A673 (cell line): ENCODE measurements around the gene SERINC5.

ENCODE experiments used
- EZH2 ChIP-seq: fragments of 200-600 bp; sonication (generic); IDR thresholded peaks from 2 replicates; pipeline ENCODE4 v1.6.1; 2017; ENCODE audit warnings: borderline replicate concordance, low read depth, mild to moderate bottlenecking, mixed read lengths, antibody characterized with exemption, low read length; ENCODE audit not compliant: poor library complexity, severe bottlenecking
- TF ChIP-seq, protein P1 (sequence below): fragments of 300-800, 200-600 bp; sonication (generic); conservative IDR thresholded peaks from 2 replicates; pipeline ENCODE4 v1.5.1; 2017; ENCODE audit warnings: low read depth, mild to moderate bottlenecking, antibody characterized with exemption, low read length, moderate library complexity, mixed read lengths

DNA sequence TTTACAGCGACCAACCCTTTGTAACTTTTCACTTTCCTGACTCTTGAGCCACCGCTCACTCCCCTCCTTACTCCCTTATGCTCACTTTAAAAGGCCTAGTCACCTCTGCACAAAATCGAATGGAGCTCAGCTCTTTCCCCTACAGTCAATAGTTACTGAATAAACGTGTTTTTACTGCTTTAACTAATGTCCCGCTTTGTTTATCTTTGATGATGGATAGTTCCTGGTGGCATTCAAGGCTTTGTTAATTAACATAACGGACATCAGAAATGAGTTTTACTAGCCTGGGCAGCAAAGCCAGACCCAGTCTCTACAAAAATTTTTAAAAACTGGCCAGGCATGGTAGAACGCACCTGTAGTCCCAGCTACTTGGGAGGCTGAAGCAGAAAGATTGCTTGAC, 5.0 kb downstream of the SERINC5 start:
- TF ChIP-seq, protein P1, sequence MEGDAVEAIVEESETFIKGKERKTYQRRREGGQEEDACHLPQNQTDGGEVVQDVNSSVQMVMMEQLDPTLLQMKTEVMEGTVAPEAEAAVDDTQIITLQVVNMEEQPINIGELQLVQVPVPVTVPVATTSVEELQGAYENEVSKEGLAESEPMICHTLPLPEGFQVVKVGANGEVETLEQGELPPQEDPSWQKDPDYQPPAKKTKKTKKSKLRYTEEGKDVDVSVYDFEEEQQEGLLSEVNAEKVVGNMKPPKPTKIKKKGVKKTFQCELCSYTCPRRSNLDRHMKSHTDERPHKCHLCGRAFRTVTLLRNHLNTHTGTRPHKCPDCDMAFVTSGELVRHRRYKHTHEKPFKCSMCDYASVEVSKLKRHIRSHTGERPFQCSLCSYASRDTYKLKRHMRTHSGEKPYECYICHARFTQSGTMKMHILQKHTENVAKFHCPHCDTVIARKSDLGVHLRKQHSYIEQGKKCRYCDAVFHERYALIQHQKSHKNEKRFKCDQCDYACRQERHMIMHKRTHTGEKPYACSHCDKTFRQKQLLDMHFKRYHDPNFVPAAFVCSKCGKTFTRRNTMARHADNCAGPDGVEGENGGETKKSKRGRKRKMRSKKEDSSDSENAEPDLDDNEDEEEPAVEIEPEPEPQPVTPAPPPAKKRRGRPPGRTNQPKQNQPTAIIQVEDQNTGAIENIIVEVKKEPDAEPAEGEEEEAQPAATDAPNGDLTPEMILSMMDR = no peak
- no peak for TF ChIP-seq EZH2
